Heart right ventricle (tissue), 16 donors: ENCODE data around the gene PFN3. TPM values are rescaled to one million over a fixed set of nuclear protein-coding genes. Genes with fewer than 3 reads are reported as not detected.

Experiments
- ATAC-seq, 8 donors: fragments of 200-7000 bp; cut with Tn5 transposase; one replicate each; pipeline ENCODE4 v1.9.1; 2020; ENCODE audit warnings: mild to moderate bottlenecking in 8 of 8, moderate library complexity in 8 of 8, moderate number of reproducible peaks in 1 of 8
- DNase-seq, 2 donors: peaks; one replicate each; pipeline ENCODE4 v3.0.0-alpha.2; 2020
- H3K27ac ChIP-seq, 10 donors: fragments of 200-600 bp; sonication (generic) in 2 of 10; one replicate each; pipeline versions ENCODE4 v1.5.0 to v1.8.0; 2020 to 2022; ENCODE audit warnings: mild to moderate bottlenecking in 3 of 10
- H3K27me3 ChIP-seq, 7 donors: fragments of 200-600 bp; one replicate each; pipeline ENCODE4 v1.8.0; 2021 to 2022; ENCODE audit warnings: mild to moderate bottlenecking in 2 of 7
- H3K36me3 ChIP-seq, 9 donors: fragments of 200-600 bp; sonication (generic) in 1 of 9; one replicate each; pipeline versions ENCODE4 v1.5.0 to v1.8.0; 2020 to 2022; ENCODE audit warnings: mild to moderate bottlenecking in 2 of 9
- H3K4me1 ChIP-seq, 9 donors: fragments of 200-600 bp; sonication (generic) in 1 of 9; one replicate each; pipeline versions ENCODE4 v1.5.0 to v1.8.0; 2020 to 2022; ENCODE audit warnings: mild to moderate bottlenecking in 4 of 9
- H3K4me3 ChIP-seq, 10 donors: fragments of 200-600 bp; sonication (generic) in 2 of 10; one replicate each; pipeline versions ENCODE4 v1.5.0 to v1.8.0; 2020 to 2022; ENCODE audit warnings: mild to moderate bottlenecking in 7 of 10, moderate library complexity in 2 of 10
- H3K9me3 ChIP-seq, 11 donors: fragments of 200-600 bp in 10 of 11; sonication (generic) in 2 of 11; one replicate each; pipeline versions ENCODE4 v1.5.0 to v1.8.0; 2013 to 2022; ENCODE audit warnings: mild to moderate bottlenecking in 2 of 11, control low read depth in 1 of 11, moderate library complexity in 1 of 11
- CTCF ChIP-seq, 9 donors: fragments of 200-600 bp; sonication (generic) in 2 of 9; IDR thresholded peaks; one replicate each; pipeline versions ENCODE4 v1.5.0 to v1.8.0; 2021 to 2022; ENCODE audit warnings: antibody characterized with exemption in 9 of 9, mild to moderate bottlenecking in 5 of 9, moderate library complexity in 1 of 9
- WGBS, 2 donors: extraction: QIAGEN DNeasy Blood & Tissue Kit; methylation state at CpG; one replicate each; pipeline ENCODE4 v1.1.7; 2013; ENCODE audit warnings: inconsistent platforms in 1 of 2; 5-methylcytosine and 5-hydroxymethylcytosine counted together
- intact Hi-C, 10 donors: fragments of 100-400 bp; cut with DNase I; formaldehyde crosslinking; loops; one replicate each; pipeline versions ENCODE4 v1.11.1 to v1.14.2; 2022
- polyA plus RNA-seq, 2 donors: library from polyadenylated mRNA; stranded (reverse); fragments of 200-250 nt; gene quantifications; one replicate each; pipeline ENCODE4 v1.2.3, GENCODE V29; 2013
- total RNA-seq, 10 donors: library from RNA; stranded (reverse); fragmentation: NEBNext Ultra II Directional in 3 of 10; extraction: Animal tissue kit (Norgen Biotek cat#: 25700) in 3 of 10; gene quantifications; one replicate each; pipeline versions ENCODE4 v1.2.1 to v1.2.4, GENCODE V29; 2021 to 2023
- donor health status: Arrhythmogenic right ventricular cardiomyopathy.
- donor health status: ischemic (EF 13 %, LVEDD 7.1; RV severe dilation, severe dysfunction).
- donor health status: healthy with polysubstance abuse.
- donor health status: DM: no; HTN: yes; CAD: no.
- donor health status: DM: no; HTN: no; CAD: no.
- donor health status: ischemic (EF 25% LVEDD 6.9; RV normal size, moderate dysfunction).
- donor health status: ischemic (EF 25% LVEDD 5.7; RV mildly dilated, moderate dysfunction).
- donor health status: healthy.
- donor health status: DM: yes; HTN: yes; CAD: no.
- donor health status: Ischemic cardiomyopathy.
- donor health status: ischemic (EF 35%, LVEDD 5.7; RV mildly dilated, moderate dysfunction).
- donor health status: nonischemic (EF 11% LVEDD 7.7; RV severe dilation, severe dysfunction).
- donor health status: DM: yes; HTN: yes; CAD: no.
- donor health status: PGD.
- donor health status: ischemic (EF 29% LVEDD 5.4; RV normal size, mild dysfunction).
- donor health status: nonischemic (EF 23%, LVEDD 6.1; RV moderate dilation, normal function).

Gene PFN3
- total and polyA plus RNA-seq, 12 donors, result not detected

GRCh38 chr5:177434437-177434836, 34.0 kb upstream of the PFN3 start:
- Histone ChIP-seq H3K4me3 (no peak overlapping the region), H3K27ac (no peak overlapping the region), H3K27me3 (no peaks in the 10 kb centered on the region), H3K4me1 (peaks cover 0 to 44% (median 19%) of the 10 kb centered on the region in 9 donors), H3K9me3 (no peaks in the 10 kb centered on the region), H3K36me3 (peaks cover 0 to 96% (median 34%) of the 10 kb centered on the region in 9 donors)
- intact Hi-C loops, result no loop called here
- no peak for TF ChIP-seq CTCF (IDR thresholded peaks at IDR 0.05)
- WGBS, 2 donors, result 93 to 95% methylated on average over 8 of the region's 8 CpGs
- DNase-seq, result no peak
- ATAC-seq, result no peak

- H3K9me3 ChIP-seq, result no peaks in the 10 kb centered on the region
- intact Hi-C loops, result loop anchor here in 1 of 10 donors (2.0 kb wide), 1 partner anchor 13 kb away; the partner anchor contains the start of gene PRR7
- H3K4me3 ChIP-seq, result no peak overlapping the region
- H3K27me3 ChIP-seq, result no peaks in the 10 kb centered on the region
- H3K36me3 ChIP-seq, result peaks cover 0 to 89% (median 34%) of the 10 kb centered on the region in 9 donors
- ATAC-seq (no peak), DNase-seq (no peak)
- WGBS, 2 donors, result 96 to 97% methylated on average over 29 of the region's 29 CpGs
- no peak overlapping the region for H3K27ac ChIP-seq
- H3K4me1 ChIP-seq, result peaks cover 0 to 51% (median 19%) of the 10 kb centered on the region in 9 donors
- TF ChIP-seq CTCF (IDR thresholded peaks at IDR 0.05), result no peak
Observed at GRCh38 chr5:177433658-177434217, 33.3 kb upstream of the PFN3 start.

- ATAC-seq (peak in 1 of 8 donors; percentile 7), DNase-seq (no peak)
- Histone ChIP-seq H3K9me3 (no peaks in the 10 kb centered on the region), H3K36me3 (peaks cover 0 to 85% (median 34%) of the 10 kb centered on the region in 9 donors), H3K27me3 (no peaks in the 10 kb centered on the region), H3K27ac (peak overlapping the region in 5 of 10 donors; percentile 11 to 96 (median 36)), H3K4me1 (peaks cover 2 to 58% (median 26%) of the 10 kb centered on the region in 9 donors), H3K4me3 (no peak overlapping the region)
- TF ChIP-seq CTCF (IDR thresholded peaks at IDR 0.05), result no peak
- WGBS, 2 donors, result 92 to 97% methylated on average over 25 of the region's 25 CpGs
- intact Hi-C loops, result loop anchor here in 1 of 10 donors (2.0 kb wide), 1 partner anchor 14 kb away; the partner anchor contains the start of gene PRR7
Observed at GRCh38 chr5:177432839-177433657, 32.6 kb upstream of the PFN3 start.

GRCh38 chr5:177432143-177432838, 31.8 kb upstream of the PFN3 start:
- WGBS, 2 donors, result 67 to 77% methylated on average over 18 of the region's 18 CpGs
- H3K9me3 ChIP-seq, result no peaks in the 10 kb centered on the region
- H3K36me3 ChIP-seq, result peaks cover 0 to 77% (median 34%) of the 10 kb centered on the region in 9 donors
- peak overlapping the region in 1 of 10 donors; percentile 31 for H3K4me3 ChIP-seq
- ATAC-seq (peak; percentile 44 to 91 (median 76)), DNase-seq (peak; percentile 28 to 66)
- no peaks in the 10 kb centered on the region for H3K27me3 ChIP-seq
- peaks cover 10 to 66% (median 33%) of the 10 kb centered on the region in 9 donors for H3K4me1 ChIP-seq
- peak overlapping the region in 6 of 10 donors; percentile 12 to 96 (median 38) for H3K27ac ChIP-seq
- intact Hi-C loops, result loop anchor here in 1 of 10 donors (2.0 kb wide), 1 partner anchor 15 kb away; the partner anchor contains the start of gene PRR7
- TF ChIP-seq CTCF (IDR thresholded peaks at IDR 0.05), result peak in 1 of 9 donors; percentile 11
